ENCODE data around the gene FAM171A2.

The FAM171A2 gene

GRCh38 chr17:44312396-44313104 is 51.1 kb downstream of the FAM171A2 start:
- peaks cover 33% of the 10 kb centered on the region for H3K27me3 ChIP-seq (ENCODE audit: insufficient read depth, poor library complexity, severe bottlenecking)
- no peak for DNase-seq (ENCODE audit: low read depth in 1 of 2, low spot score in 1 of 2)
- no peak for TF ChIP-seq CTCF (IDR thresholded peaks at IDR 0.05; ENCODE audit: insufficient read depth, low read length)
- no peak for TF ChIP-seq REST (IDR thresholded peaks at IDR 0.05; ENCODE audit: insufficient replicate concordance, low read depth)
- TF ChIP-seq GABPA (IDR thresholded peaks at IDR 0.05; ENCODE audit: low read depth): no peak
- TF ChIP-seq SPI1 (IDR thresholded peaks at IDR 0.05; ENCODE audit: borderline replicate concordance, low read depth): no peak
- no peak for TF ChIP-seq POLR2AphosphoS5 (IDR thresholded peaks at IDR 0.05; ENCODE audit: low read depth)
- no peak overlapping the region for H3K4me3 ChIP-seq (replicated peaks; ENCODE audit: insufficient read depth, low read length)
- H3K27ac ChIP-seq (replicated peaks): no peak overlapping the region

GRCh38 chr17:44311562-44312181 is 52.0 kb downstream of the FAM171A2 start:
- H3K27ac ChIP-seq (replicated peaks): no peak overlapping the region
- no peak overlapping the region for H3K4me3 ChIP-seq (replicated peaks; ENCODE audit: insufficient read depth, low read length)
- H3K27me3 ChIP-seq (ENCODE audit: insufficient read depth, poor library complexity, severe bottlenecking): peaks cover 30% of the 10 kb centered on the region
- no peak for DNase-seq (ENCODE audit: low read depth in 1 of 2, low spot score in 1 of 2)
- TF ChIP-seq GABPA (IDR thresholded peaks at IDR 0.05; ENCODE audit: low read depth) (no peak), POLR2AphosphoS5 (IDR thresholded peaks at IDR 0.05; ENCODE audit: low read depth) (no peak), CTCF (IDR thresholded peaks at IDR 0.05; ENCODE audit: insufficient read depth, low read length) (no peak)

- peaks cover 23% of the 10 kb centered on the region for H3K27me3 ChIP-seq (ENCODE audit: insufficient read depth, poor library complexity, severe bottlenecking)
- no peak overlapping the region for H3K4me3 ChIP-seq (replicated peaks; ENCODE audit: insufficient read depth, low read length)
Observed at GRCh38 chr17:44310609-44311376, 52.9 kb downstream of the FAM171A2 start.

More at GRCh38 chr17:44310609-44311376, 52.9 kb downstream of the FAM171A2 start:
- H3K27ac ChIP-seq (replicated peaks): no peak overlapping the region
- TF ChIP-seq POLR2AphosphoS5 (IDR thresholded peaks at IDR 0.05; ENCODE audit: low read depth) (no peak), SPI1 (IDR thresholded peaks at IDR 0.05; ENCODE audit: borderline replicate concordance, low read depth) (no peak), GABPA (IDR thresholded peaks at IDR 0.05; ENCODE audit: low read depth) (no peak), CTCF (IDR thresholded peaks at IDR 0.05; ENCODE audit: insufficient read depth, low read length) (no peak), REST (IDR thresholded peaks at IDR 0.05; ENCODE audit: insufficient replicate concordance, low read depth) (no peak)
- no peak for DNase-seq (ENCODE audit: low read depth in 1 of 2, low spot score in 1 of 2)
